ENCODE results near the gene SH3RF1.

- TF ChIP-seq CTCF (conservative IDR thresholded peaks at IDR 0.05 in 1 of 2, IDR thresholded peaks at IDR 0.05 in 1 of 2; ENCODE audit: extremely low read depth in 1 of 2, insufficient read depth in 1 of 2, low read depth in 1 of 2, low read length in 2 of 2), result no peak
- no peak for TF ChIP-seq EZH2 (IDR thresholded peaks at IDR 0.05; ENCODE audit: borderline replicate concordance, low read length)
Measured at GRCh38 chr4:169144061-169144600, 126.6 kb downstream of the SH3RF1 start.
